HTERT RPE-1 (cell line): Measurements from ENCODE around the gene DYRK1A.

Experiments
- in situ Hi-C: fragments of 300-500 bp; cut with MboI; formaldehyde crosslinking; loops from 4 replicates; pipeline ENCODE4 v1.14.3; 2020; ENCODE audit warnings: low sequenced_read_pairs

The DYRK1A gene

GRCh38 chr21:37563641-37564340, 197.2 kb downstream of the DYRK1A start:
- in situ Hi-C loops = no loop called here

- in situ Hi-C loops = no loop called here
These were observed 197.9 kb downstream of the DYRK1A start for GRCh38 chr21:37564341-37564923.

GRCh38 chr21:37564924-37565529, 198.5 kb downstream of the DYRK1A start:
- in situ Hi-C loops = no loop called here

GRCh38 chr21:37565530-37566223, 199.1 kb downstream of the DYRK1A start:
- in situ Hi-C loops = no loop called here

- in situ Hi-C loops = no loop called here
These were observed 200.4 kb downstream of the DYRK1A start for GRCh38 chr21:37566790-37567615.

- in situ Hi-C loops = no loop called here
These were observed 201.8 kb downstream of the DYRK1A start for GRCh38 chr21:37568415-37568814.

GRCh38 chr21:37568916-37569315, 202.3 kb downstream of the DYRK1A start:
- in situ Hi-C loops = no loop called here

GRCh38 chr21:37571442-37571841, 204.9 kb downstream of the DYRK1A start:
- in situ Hi-C loops = no loop called here

GRCh38 chr21:37574316-37574715, 207.7 kb downstream of the DYRK1A start:
- in situ Hi-C loops = no loop called here

- in situ Hi-C loops = no loop called here
These were observed 208.2 kb downstream of the DYRK1A start for GRCh38 chr21:37574751-37575150.

GRCh38 chr21:37575580-37575979, 209.0 kb downstream of the DYRK1A start:
- in situ Hi-C loops = no loop called here
